OCI-LY7 (cell line): ENCODE data around the gene IFT43. TPM values are rescaled to one million over a fixed set of nuclear protein-coding genes. Genes with fewer than 3 reads are reported as not detected.

Experiments
- BruUV-seq: library from RNA; stranded (reverse); fragments of 400-500 nt; replicated peaks from 2 replicates; lab custom pipeline; 2021; lab: Mats Ljungman, UMichigan
- CTCF ChIA-PET: fragments of 300-600 bp; sonication (Branson Sonifier 250); formaldehyde crosslinking; loops from one replicate; lab custom pipeline; 2022; ENCODE audit warnings: antibody characterized with exemption; ENCODE audit not compliant: unreplicated experiment; lab: Charles Lee
- POLR2A ChIA-PET: fragments of 300-600 bp; sonication (Branson Sonifier 250); formaldehyde crosslinking; loops from one replicate; lab custom pipeline; 2022; ENCODE audit warnings: antibody characterized with exemption; lab: Charles Lee
- DNase-seq: peaks from one replicate; pipeline ENCODE4 v3.0.0-alpha.2; 2015; ENCODE audit warnings: low spot score
- H2AFZ ChIP-seq: fragments of 200-600 bp; sonication (generic), shearing (Covaris generic); 2 replicates; pipeline ENCODE4 v1.6.1; 2014; ENCODE audit warnings: mild to moderate bottlenecking, antibody characterized with exemption, low read length, moderate library complexity
- H3K27ac ChIP-seq: fragments of 200-600 bp; sonication (generic); 2 replicates; pipeline ENCODE4 v1.5.1; 2014; ENCODE audit warnings: mixed run types, low read depth, mild to moderate bottlenecking, moderate library complexity, low read length, inconsistent platforms; ENCODE audit not compliant: poor library complexity, severe bottlenecking
- H3K36me3 ChIP-seq: fragments of 200-600 bp; sonication (generic); 2 replicates; pipeline ENCODE4 v1.6.1; 2014; ENCODE audit warnings: mild to moderate bottlenecking, antibody characterized with exemption, low read length, moderate library complexity, mixed read lengths; ENCODE audit not compliant: insufficient read depth
- H3K4me1 ChIP-seq: fragments of 200-600 bp; sonication (generic); 2 replicates; pipeline ENCODE4 v1.5.1; 2014; ENCODE audit warnings: mild to moderate bottlenecking, low read length; ENCODE audit not compliant: insufficient read depth, poor library complexity, severe bottlenecking
- H3K4me2 ChIP-seq: fragments of 200-600 bp; sonication (generic); 2 replicates; pipeline ENCODE4 v1.6.1; 2014; ENCODE audit warnings: mild to moderate bottlenecking, low read length
- H3K4me3 ChIP-seq: fragments of 200-600 bp; sonication (generic); 2 replicates; pipeline ENCODE4 v1.5.1; 2014; ENCODE audit warnings: mild to moderate bottlenecking, low read depth, low read length; ENCODE audit not compliant: poor library complexity, severe bottlenecking
- H3K79me2 ChIP-seq: fragments of 200-600 bp; sonication (generic); 2 replicates; pipeline ENCODE4 v1.6.1; 2016; ENCODE audit warnings: low read depth, mild to moderate bottlenecking, low read length, moderate library complexity, mixed read lengths; ENCODE audit not compliant: insufficient read depth
- H3K9me2 ChIP-seq: fragments of 200-600 bp; sonication (generic); 2 replicates; pipeline ENCODE4 v1.6.1; 2016; ENCODE audit warnings: mild to moderate bottlenecking, low read length, mixed read lengths; ENCODE audit not compliant: insufficient read depth
- H3K9me3 ChIP-seq: fragments of 200-600 bp; sonication (generic); 2 replicates; pipeline ENCODE4 v1.6.1; 2014; ENCODE audit warnings: mild to moderate bottlenecking, mixed run types, low read length, mixed read lengths
- H4K20me1 ChIP-seq: fragments of 200-600 bp; sonication (generic); 2 replicates; pipeline ENCODE4 v1.6.1; 2014; ENCODE audit warnings: mild to moderate bottlenecking, antibody characterized with exemption, low read length, moderate library complexity, mixed read lengths; ENCODE audit not compliant: insufficient read depth
- EZH2phosphoT487 ChIP-seq: fragments of 200-600 bp; sonication (generic); IDR thresholded peaks from 2 replicates; pipeline ENCODE4 v1.6.1; 2018; ENCODE audit warnings: low read depth, borderline replicate concordance, mild to moderate bottlenecking, mixed run types, antibody characterized with exemption, low read length, moderate library complexity, mixed read lengths
- intact Hi-C: fragments of 100-400 bp; cut with micrococcal nuclease; formaldehyde crosslinking; loops from one replicate; pipeline ENCODE4 v1.10.0; 2022; ENCODE audit not compliant: unreplicated experiment
- total RNA-seq, 2 experiments: library from RNA; depleted of rRNA in 1 of 2; stranded (reverse); fragments of >200 nt in 1 of 2; shearing (Covaris generic) in 1 of 2; gene quantifications; 2 replicates each; pipeline ENCODE4 v1.2.3, GENCODE V29; 2014 to 2022
- TF ChIP-seq, protein P1 (sequence below): fragments of 200-600 bp; sonication (generic); conservative IDR thresholded peaks from 2 replicates; pipeline ENCODE4 v1.5.1; 2014; ENCODE audit warnings: mild to moderate bottlenecking, antibody characterized with exemption, low read length, moderate library complexity, mixed read lengths

IFT43 gene
- total RNA-seq, 2 experiments from 2014 or later: 9.3 to 13.6 TPM

DNA sequence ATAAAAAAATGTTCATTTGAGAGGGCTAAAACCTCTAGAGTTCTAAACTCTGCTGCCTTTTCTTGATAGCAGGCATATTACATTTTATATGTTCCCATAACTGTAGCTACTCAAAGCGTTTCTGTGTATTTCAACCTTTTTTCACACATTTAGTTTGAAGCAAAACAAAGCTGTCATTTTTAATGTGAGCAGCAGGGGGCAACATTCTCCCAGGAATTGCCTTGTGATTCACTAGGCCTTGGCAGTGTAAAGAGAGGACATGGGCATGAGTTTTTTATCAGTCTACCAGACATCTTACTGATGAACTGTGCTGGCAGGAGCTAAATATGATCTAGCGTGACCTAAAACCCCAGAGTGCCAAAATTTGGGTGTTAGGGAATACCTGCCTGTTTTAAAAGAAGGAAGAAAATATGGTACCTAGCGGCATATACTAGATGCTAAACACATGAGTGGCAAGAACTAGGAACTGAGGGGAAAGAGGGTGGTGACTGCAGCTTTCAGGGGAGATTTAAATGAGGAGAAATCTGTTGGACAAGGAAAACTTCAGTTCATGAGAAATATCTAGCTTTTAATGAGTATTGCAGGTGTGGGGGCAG, 65.3 kb downstream of the IFT43 start:
- Histone ChIP-seq H3K4me1 (no peaks in the 10 kb centered on the region), H2AFZ (no peak overlapping the region), H3K4me2 (no peak overlapping the region), H3K4me3 (no peak overlapping the region), H3K79me2 (no peaks in the 10 kb centered on the region), H3K9me3 (no peaks in the 10 kb centered on the region), H3K36me3 (no peaks in the 10 kb centered on the region), H3K9me2 (no peaks in the 10 kb centered on the region), H4K20me1 (no peaks in the 10 kb centered on the region), H3K27ac (no peak overlapping the region)
- DNase-seq: peak; percentile 60
- no peak for TF ChIP-seq EZH2phosphoT487
- TF ChIP-seq, protein P1, sequence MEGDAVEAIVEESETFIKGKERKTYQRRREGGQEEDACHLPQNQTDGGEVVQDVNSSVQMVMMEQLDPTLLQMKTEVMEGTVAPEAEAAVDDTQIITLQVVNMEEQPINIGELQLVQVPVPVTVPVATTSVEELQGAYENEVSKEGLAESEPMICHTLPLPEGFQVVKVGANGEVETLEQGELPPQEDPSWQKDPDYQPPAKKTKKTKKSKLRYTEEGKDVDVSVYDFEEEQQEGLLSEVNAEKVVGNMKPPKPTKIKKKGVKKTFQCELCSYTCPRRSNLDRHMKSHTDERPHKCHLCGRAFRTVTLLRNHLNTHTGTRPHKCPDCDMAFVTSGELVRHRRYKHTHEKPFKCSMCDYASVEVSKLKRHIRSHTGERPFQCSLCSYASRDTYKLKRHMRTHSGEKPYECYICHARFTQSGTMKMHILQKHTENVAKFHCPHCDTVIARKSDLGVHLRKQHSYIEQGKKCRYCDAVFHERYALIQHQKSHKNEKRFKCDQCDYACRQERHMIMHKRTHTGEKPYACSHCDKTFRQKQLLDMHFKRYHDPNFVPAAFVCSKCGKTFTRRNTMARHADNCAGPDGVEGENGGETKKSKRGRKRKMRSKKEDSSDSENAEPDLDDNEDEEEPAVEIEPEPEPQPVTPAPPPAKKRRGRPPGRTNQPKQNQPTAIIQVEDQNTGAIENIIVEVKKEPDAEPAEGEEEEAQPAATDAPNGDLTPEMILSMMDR: peak; percentile 95
- intact Hi-C loops: loop anchor here (1.0 to 2.0 kb wide), 3 partner anchors 302 to 594 kb away; no protein-coding TSS in a partner anchor
- BruUV-seq: no TSS peak
- ChIA-PET CTCF (interaction anchor here (1.0 kb wide), 1 partner anchor 16 kb away, joined by 3 read pairs; no protein-coding TSS in a partner anchor), POLR2A (interaction anchor here (0.5 to 1.0 kb wide), 2 partner anchors 10 to 317 kb away, joined by 3 to 5 read pairs; no protein-coding TSS in a partner anchor)

DNA sequence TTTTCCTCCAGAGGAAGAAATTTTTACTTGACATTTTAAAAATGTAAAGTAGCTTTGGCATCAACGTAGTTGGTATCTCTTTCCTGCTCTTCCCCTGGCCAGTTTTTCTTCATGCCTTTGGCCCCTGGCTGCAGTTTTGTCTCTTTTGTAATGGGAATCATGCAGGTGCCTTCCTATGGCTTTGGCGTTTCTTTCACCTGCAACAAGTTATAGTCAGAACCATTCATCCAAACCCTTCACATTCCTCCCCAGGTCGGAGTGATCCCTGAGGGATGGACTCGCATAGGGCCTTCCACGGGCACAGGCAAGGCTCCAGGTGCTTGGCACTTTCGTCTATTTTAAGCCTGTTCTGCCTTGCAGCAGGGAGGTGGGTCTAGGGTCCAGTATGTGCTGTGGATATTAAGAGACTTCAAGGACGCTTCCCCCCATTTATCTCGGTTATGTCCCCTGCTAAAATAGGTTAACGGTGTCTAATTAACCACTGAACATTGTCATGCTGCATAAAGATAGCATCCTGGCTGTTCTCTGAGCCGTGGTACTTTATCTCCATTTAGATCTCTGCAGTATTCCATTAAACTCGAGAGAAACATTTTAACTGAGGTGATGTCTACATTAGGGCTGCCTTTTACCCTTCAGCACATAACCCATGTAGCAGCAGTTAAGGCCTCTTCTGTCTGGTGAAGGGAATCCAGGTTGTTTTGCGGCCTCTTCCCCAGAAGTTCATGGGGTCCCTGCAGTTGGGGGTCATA, 66.3 kb downstream of the IFT43 start:
- no peaks in the 10 kb centered on the region for H3K36me3 ChIP-seq
- POLR2A ChIA-PET: no interaction called here
- intact Hi-C loops: loop anchor here (1.0 to 2.0 kb wide), 2 partner anchors 301 to 335 kb away; no protein-coding TSS in a partner anchor
- H3K79me2 ChIP-seq: no peaks in the 10 kb centered on the region
- no peak overlapping the region for H3K27ac ChIP-seq
- H3K9me2 ChIP-seq: no peaks in the 10 kb centered on the region
- no peaks in the 10 kb centered on the region for H3K9me3 ChIP-seq
- H2AFZ ChIP-seq: no peak overlapping the region
- no peak overlapping the region for H3K4me3 ChIP-seq
- no peak for DNase-seq
- no peak for TF ChIP-seq EZH2phosphoT487
- TF ChIP-seq, protein P1: no peak
- H3K4me1 ChIP-seq: no peaks in the 10 kb centered on the region
- BruUV-seq: no TSS peak
- H3K4me2 ChIP-seq: no peak overlapping the region
- CTCF ChIA-PET: no interaction called here
- no peaks in the 10 kb centered on the region for H4K20me1 ChIP-seq
